Muscle of arm (tissue), 12 donors: Measurements from ENCODE around the gene VRK1. TPM values are rescaled to one million over a fixed set of nuclear protein-coding genes. Genes with fewer than 3 reads are reported as not detected.

ENCODE experiments used
- DNase-seq: peaks from one replicate; pipeline ENCODE4 v3.0.0-alpha.2; 2013
- polyA plus RNA-seq, 12 donors: library from polyadenylated mRNA; unstranded; fragments of 120-200 nt; gene quantifications; one replicate each; pipeline ENCODE4 v1.2.1, GENCODE V29; 2013; ENCODE audit not compliant: insufficient read length in 12 of 12

Gene VRK1
- polyA plus RNA-seq, 12 donors, result 7.9 to 45.6 (median 13.9) TPM; not detected in 1

- DNase-seq, result no peak
Observed at GRCh38 chr14:96916751-96917150, 119.6 kb downstream of the VRK1 start.

DNA sequence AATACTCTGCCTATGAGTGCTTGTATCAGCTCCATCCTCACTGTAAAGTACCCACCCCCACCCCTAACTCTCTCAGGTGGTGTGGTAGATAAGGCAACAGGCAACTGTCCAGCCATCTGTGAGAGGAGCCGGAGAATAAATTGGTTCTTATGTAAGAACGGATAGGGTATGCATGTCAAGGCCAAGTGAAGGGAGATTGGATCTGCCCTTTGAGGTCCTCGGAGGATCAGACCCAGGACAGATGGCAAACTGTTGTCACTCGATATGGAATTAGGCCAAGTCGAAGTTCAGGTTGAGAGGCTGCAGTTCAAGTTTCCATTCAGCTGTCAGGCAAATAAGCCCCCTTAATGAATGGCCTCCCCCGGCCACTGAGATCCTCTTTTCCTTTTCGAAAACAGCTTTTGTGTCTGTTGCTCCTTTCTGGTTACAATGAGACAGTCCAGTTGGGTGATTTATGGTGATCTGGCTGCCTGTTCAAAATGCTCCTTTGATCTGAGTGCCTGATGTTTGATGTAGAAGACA, 120.3 kb downstream of the VRK1 start:
- DNase-seq, result no peak

- DNase-seq, result no peak
Observed at GRCh38 chr14:96920023-96920422, 122.8 kb downstream of the VRK1 start.

- DNase-seq, result no peak
Observed at GRCh38 chr14:96920820-96921219, 123.6 kb downstream of the VRK1 start.

GRCh38 chr14:96922986-96923385, 125.8 kb downstream of the VRK1 start:
- no peak for DNase-seq

DNA sequence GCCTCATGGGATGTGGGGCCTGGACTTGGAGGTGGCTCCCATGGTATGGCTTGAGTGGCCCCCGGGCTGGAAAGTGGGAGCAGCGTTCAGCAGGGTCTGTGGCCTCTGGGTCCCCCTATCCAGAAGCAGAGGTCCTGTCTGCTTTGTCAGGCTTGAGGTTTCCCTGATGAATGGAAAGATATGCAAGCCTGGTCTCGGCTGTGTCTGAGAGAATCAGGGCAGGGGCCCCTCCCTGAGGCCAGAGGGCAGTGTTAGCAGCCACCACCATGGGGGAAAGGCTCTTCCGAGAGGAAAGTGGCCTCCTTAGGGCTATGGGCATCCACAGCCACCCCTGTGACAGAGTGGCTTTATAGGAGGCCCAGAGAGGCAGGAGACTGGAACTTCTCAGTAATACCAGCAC, 128.2 kb downstream of the VRK1 start:
- DNase-seq, result no peak

DNA sequence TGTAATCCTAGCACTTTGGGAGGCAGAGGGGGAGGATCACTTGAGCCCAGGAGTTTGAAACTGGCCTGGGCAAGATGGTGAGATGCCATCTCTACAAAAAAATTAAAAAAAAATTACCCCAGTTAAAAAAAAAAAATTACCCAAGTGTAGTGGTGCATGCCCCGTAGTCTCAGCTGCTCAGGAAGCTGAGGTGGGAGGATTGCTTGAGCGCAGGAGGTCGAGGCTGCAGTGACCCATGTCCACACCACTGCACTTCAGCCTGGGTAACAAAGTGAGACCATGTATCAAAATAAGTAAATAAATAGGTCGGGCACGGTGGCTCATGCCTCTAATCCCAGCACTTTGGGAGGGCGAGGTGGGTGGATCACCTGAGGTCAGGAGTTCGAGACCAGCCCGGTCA, 128.8 kb downstream of the VRK1 start:
- DNase-seq, result no peak

DNA sequence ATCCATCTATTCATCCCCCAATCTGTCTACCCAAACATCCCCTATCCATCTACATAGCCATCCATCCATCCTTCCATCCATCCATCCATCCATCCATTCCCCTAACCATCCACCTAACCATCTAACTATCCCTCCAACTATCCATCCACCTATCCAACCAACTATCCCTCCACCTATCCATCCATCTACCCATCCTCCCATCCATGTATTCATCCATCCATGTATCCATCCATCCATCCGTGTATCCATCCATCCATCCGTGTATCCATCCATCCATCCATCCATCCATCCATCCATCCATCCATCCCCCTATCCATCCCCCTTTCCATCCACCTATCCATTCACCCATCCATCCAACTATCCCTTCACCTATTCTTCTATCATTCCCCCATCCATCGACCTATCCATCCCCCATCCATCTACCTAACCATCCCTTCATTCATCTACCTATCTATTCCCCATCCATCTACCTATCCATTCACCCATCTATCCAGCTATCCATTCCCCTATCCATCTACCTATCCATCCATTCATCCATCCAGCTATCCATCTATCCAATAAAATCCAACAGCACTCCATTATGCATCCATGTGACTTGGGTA, 131.7 kb downstream of the VRK1 start:
- DNase-seq, result no peak

DNA sequence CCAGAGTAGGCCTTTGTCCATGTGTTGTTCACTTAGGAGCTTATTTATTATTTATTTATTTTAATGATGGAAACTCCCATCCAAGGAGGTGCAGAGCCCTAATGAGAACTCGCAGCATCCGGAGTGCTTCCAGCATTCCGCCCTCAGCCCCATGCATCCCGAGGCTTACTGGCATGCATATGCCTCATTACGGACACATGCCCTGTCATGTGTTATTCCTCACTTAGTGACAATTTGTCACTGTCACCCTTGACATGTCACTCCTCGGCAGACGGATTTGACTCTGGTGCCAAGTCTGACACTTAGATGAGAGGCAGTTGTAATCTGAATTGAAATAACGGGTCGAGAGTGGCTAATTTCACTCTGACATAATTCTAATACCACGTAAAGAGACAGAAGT, 132.8 kb downstream of the VRK1 start:
- DNase-seq, result no peak

GRCh38 chr14:96930526-96930925, 133.3 kb downstream of the VRK1 start:
- DNase-seq, result no peak
